ENCODE data around the gene PHYH.

Gene PHYH

GRCh38 chr10:13272164-13272571 lies 27.7 kb downstream of the PHYH start:
- peak; percentile 47 for DNase-seq (ENCODE audit: low read depth)
- no peak for TF ChIP-seq CTCF (IDR thresholded peaks at IDR 0.05; ENCODE audit: low read length, missing control alignments)
- no peak overlapping the region for H3K4me3 ChIP-seq (replicated peaks; ENCODE audit: low read depth, low read length)

DNA sequence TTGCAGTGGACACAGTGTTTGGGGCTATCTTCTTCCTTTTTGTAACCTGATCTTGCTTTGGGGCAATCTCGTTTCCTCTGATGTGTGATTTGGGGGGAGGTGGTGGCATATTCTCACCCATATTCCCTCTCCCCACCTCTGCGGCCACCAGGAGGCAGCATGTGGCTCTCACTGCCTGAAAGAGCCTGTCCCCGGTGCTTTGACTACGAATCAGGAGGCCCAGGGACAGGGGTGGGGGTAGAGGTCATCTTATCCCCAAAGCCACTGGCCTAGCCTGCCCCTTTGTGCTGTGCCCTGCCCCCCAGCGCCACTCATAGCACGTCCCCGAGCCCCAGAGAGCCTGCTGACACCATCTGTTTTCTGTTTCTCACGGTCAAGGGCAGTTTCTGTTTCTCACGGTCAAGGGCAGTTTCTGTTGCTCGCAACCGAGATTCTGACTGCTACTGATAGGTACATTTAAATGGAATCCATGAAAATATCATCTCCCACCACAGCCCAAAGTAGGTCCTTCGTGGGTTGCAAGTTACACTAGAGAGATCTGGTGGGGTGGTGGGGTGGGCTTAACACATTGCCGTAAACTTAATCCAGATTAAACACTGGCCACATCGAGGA lies 28.2 kb downstream of the PHYH start:
- H3K4me3 ChIP-seq (replicated peaks; ENCODE audit: low read depth, low read length) = no peak overlapping the region
- DNase-seq (ENCODE audit: low read depth) = peak; percentile 11
- peak; percentile 53 for TF ChIP-seq CTCF (IDR thresholded peaks at IDR 0.05; ENCODE audit: low read length, missing control alignments)

DNA sequence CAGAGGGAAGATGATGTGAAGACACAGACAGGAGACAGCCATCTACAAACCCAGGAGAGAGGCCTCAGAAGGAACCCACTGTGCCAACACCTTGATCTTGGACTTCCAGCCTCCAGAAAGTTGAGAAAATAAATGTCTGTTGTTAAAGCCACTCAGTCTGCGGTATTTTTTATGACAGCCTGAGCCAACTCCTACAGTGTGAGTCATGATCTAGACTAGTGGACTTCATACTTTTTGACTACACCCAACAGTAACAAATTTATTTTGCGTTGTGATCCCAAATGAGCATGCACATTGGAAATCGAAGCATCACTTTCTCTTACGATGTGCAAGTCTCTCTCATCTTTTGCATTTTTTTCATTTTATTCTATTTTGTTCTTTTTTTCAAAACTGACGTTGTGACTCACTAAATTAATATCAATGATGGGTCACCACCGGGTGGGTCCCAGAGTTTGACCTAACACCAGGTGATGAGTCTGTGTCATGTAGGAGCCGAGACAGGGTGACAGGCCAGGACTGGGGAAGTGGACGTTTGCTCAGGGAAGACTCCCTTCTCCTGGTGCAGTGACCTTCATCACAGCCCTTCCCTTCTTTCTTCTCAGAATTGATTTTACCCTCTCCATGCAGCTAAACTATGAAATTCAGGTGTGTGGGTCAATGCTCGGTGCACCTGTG lies 28.9 kb downstream of the PHYH start:
- no peak for TF ChIP-seq CTCF (IDR thresholded peaks at IDR 0.05; ENCODE audit: low read length, missing control alignments)
- DNase-seq (ENCODE audit: low read depth) = peak; percentile 49
- H3K4me3 ChIP-seq (replicated peaks; ENCODE audit: low read depth, low read length) = no peak overlapping the region

- TF ChIP-seq CTCF (IDR thresholded peaks at IDR 0.05; ENCODE audit: low read length, missing control alignments) = no peak
- DNase-seq (ENCODE audit: low read depth) = peak; percentile 36
- no peak overlapping the region for H3K4me3 ChIP-seq (replicated peaks; ENCODE audit: low read depth, low read length)
These were observed 31.0 kb downstream of the PHYH start for GRCh38 chr10:13268841-13269240.

GRCh38 chr10:13268310-13268709 lies 31.6 kb downstream of the PHYH start:
- no peak for DNase-seq (ENCODE audit: low read depth)
- no peak overlapping the region for H3K4me3 ChIP-seq (replicated peaks; ENCODE audit: low read depth, low read length)
- no peak for TF ChIP-seq CTCF (IDR thresholded peaks at IDR 0.05; ENCODE audit: low read length, missing control alignments)

- no peak for DNase-seq (ENCODE audit: low read depth)
- no peak for TF ChIP-seq CTCF (IDR thresholded peaks at IDR 0.05; ENCODE audit: low read length, missing control alignments)
These were observed 36.3 kb downstream of the PHYH start for GRCh38 chr10:13263591-13263990.

GRCh38 chr10:13262433-13262832 lies 37.4 kb downstream of the PHYH start:
- TF ChIP-seq CTCF (IDR thresholded peaks at IDR 0.05; ENCODE audit: low read length, missing control alignments) = no peak
- DNase-seq (ENCODE audit: low read depth) = no peak
- no peak overlapping the region for H3K4me3 ChIP-seq (replicated peaks; ENCODE audit: low read depth, low read length)

More at GRCh38 chr10:13263591-13263990, 36.3 kb downstream of the PHYH start:
- H3K4me3 ChIP-seq (replicated peaks; ENCODE audit: low read depth, low read length) = no peak overlapping the region
